ENCODE measurements around the gene EVA1A.

The EVA1A gene

DNA sequence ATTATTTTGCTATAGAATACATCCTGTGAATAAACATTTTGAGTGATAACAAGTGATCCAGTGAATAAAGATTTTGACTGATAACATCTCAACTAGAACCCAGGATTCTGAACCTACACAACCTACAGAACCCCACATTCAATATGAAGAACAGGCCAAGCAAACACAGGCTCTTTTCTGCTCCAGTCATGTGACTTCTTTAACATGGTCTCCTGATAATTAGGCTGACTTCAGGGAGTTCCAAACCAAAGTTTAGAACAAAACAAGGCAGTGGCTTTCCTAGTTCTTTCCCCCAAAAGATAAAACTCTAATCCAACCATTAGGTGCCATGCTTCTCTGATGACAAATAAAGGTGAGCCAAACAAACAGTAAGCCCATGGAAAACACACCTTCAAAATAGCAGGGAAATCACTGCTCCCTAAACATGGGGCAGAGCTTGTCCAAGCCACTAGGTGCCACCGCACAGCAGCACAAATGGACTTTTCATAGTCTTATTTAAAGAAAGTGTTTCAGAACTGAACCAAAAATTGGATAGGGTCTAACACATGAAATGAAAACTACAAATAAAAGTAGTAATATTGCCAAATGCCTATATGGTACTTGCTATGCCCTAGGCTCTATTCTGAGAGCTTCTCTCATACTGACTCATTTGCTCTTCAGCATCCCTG, 95.3 kb downstream of the EVA1A start:
- Histone ChIP-seq H3K27ac (ENCODE audit: insufficient read depth, low read length, poor library complexity, severe bottlenecking) (no peak overlapping the region), H3K4me1 (ENCODE audit: control insufficient read depth, insufficient read depth, low read length, poor library complexity, severe bottlenecking) (no peaks in the 10 kb centered on the region), H3K9me3 (ENCODE audit: control insufficient read depth, low read length) (no peaks in the 10 kb centered on the region), H3K27me3 (replicated peaks; ENCODE audit: control insufficient read depth, insufficient read depth, low read length, poor library complexity, severe bottlenecking) (no peaks in the 10 kb centered on the region), H3K36me3 (ENCODE audit: control insufficient read depth, insufficient read depth, low read length) (no peaks in the 10 kb centered on the region), H3K4me3 (ENCODE audit: insufficient read depth, low read depth, low read length, poor library complexity, severe bottlenecking) (no peak overlapping the region)
- DNase-seq = no peak

DNA sequence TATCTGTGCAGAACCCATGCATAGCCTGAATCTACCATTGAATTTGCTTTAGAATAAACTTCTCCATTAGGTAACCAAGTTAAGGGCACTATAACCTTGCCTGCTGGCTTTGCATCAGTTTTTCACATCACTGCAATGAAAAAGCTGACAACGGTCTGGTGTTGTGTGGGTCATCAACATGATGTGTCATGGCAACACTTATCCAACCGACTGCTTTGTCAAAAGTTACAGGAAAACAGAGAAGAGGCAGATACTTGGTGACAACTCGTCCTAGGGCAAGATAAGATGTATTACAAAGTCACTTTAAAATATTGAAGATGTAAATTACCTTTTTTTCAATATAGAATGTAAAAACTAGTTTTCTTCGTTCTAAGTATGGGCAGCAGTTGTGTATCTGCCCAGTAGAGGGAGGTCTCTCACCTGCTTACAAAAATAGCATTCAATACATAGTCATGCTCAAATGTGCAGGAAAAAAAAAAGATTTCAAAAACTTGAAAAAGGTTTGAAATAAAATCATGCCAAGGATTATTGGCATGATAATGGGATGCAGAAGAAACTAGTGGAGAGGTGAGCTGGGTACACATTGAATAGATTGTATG, 96.3 kb downstream of the EVA1A start:
- Histone ChIP-seq H3K27ac (ENCODE audit: insufficient read depth, low read length, poor library complexity, severe bottlenecking) (no peak overlapping the region), H3K36me3 (ENCODE audit: control insufficient read depth, insufficient read depth, low read length) (no peaks in the 10 kb centered on the region)
- no peak for DNase-seq

DNA sequence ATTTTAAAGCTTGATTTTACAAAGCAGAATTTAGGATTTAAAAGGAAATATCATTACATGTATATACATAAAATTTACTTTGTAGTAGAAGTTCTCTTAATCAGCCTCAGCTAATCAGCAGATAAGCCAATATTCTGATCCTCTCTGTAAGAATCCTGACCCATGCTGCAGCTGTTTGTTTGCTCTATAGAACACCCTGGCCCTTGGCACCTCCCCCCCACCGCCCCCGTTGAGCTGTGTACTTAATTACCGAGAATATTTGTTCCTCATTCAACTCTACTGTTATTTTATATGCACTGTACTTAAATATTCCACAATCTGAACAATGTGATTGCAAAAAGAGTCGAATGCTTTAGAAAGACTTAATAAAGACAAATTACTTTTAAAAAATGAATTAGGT, 98.0 kb downstream of the EVA1A start:
- Histone ChIP-seq H3K4me1 (ENCODE audit: control insufficient read depth, insufficient read depth, low read length, poor library complexity, severe bottlenecking) (no peaks in the 10 kb centered on the region), H3K27me3 (replicated peaks; ENCODE audit: control insufficient read depth, insufficient read depth, low read length, poor library complexity, severe bottlenecking) (no peaks in the 10 kb centered on the region), H3K9me3 (ENCODE audit: control insufficient read depth, low read length) (no peaks in the 10 kb centered on the region), H3K4me3 (ENCODE audit: insufficient read depth, low read depth, low read length, poor library complexity, severe bottlenecking) (no peak overlapping the region), H3K27ac (ENCODE audit: insufficient read depth, low read length, poor library complexity, severe bottlenecking) (no peak overlapping the region), H3K36me3 (ENCODE audit: control insufficient read depth, insufficient read depth, low read length) (no peaks in the 10 kb centered on the region)
- DNase-seq = no peak

More for the DNA sequence above, 96.3 kb downstream of the EVA1A start:
- Histone ChIP-seq H3K4me3 (ENCODE audit: insufficient read depth, low read depth, low read length, poor library complexity, severe bottlenecking) (no peak overlapping the region), H3K4me1 (ENCODE audit: control insufficient read depth, insufficient read depth, low read length, poor library complexity, severe bottlenecking) (no peaks in the 10 kb centered on the region), H3K9me3 (ENCODE audit: control insufficient read depth, low read length) (no peaks in the 10 kb centered on the region), H3K27me3 (replicated peaks; ENCODE audit: control insufficient read depth, insufficient read depth, low read length, poor library complexity, severe bottlenecking) (no peaks in the 10 kb centered on the region)

DNA sequence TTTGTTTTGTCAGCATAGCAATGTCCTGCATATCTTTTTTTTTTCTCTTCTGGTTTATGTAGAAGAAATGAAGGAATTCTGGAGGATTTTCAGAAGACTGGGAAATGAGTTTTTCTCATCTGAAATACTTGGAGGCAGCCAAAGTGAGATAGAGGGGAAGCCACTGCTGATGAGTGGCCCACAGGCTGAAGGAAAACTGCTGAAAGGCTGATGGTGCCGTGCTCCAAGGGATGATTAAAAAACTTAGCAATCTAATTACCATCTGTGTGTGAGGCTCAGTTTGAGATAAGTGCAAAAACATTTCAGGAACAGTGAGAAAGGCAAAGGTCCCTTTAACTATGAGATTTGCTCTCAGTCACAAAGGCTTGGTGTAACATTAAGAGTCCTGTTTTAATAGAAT, 98.5 kb downstream of the EVA1A start:
- H3K9me3 ChIP-seq (ENCODE audit: control insufficient read depth, low read length) = no peaks in the 10 kb centered on the region
- no peaks in the 10 kb centered on the region for H3K4me1 ChIP-seq (ENCODE audit: control insufficient read depth, insufficient read depth, low read length, poor library complexity, severe bottlenecking)
- no peak overlapping the region for H3K27ac ChIP-seq (ENCODE audit: insufficient read depth, low read length, poor library complexity, severe bottlenecking)
- H3K27me3 ChIP-seq (replicated peaks; ENCODE audit: control insufficient read depth, insufficient read depth, low read length, poor library complexity, severe bottlenecking) = no peaks in the 10 kb centered on the region
- H3K4me3 ChIP-seq (ENCODE audit: insufficient read depth, low read depth, low read length, poor library complexity, severe bottlenecking) = no peak overlapping the region
- no peak for DNase-seq
- H3K36me3 ChIP-seq (ENCODE audit: control insufficient read depth, insufficient read depth, low read length) = no peaks in the 10 kb centered on the region

DNA sequence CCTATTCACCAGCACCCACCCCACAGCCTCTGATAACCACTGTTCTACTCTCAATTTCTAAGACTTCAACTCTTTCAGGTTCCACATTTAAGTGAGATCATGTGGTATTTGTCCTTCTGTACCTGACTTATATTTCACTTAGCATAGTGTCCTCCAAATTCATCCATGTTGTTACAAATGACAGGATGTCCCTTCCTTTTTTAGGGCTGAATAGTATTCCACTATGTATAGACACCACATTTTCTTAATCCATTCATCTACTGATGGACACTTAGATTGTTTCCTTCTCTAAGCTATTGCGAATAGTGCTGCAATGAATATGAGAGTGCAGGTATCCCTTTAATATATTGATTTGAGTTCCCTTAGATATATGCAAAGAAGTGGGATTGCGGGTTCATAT, 100.1 kb downstream of the EVA1A start:
- Histone ChIP-seq H3K4me3 (ENCODE audit: insufficient read depth, low read depth, low read length, poor library complexity, severe bottlenecking) (no peak overlapping the region), H3K27me3 (replicated peaks; ENCODE audit: control insufficient read depth, insufficient read depth, low read length, poor library complexity, severe bottlenecking) (no peaks in the 10 kb centered on the region), H3K36me3 (ENCODE audit: control insufficient read depth, insufficient read depth, low read length) (no peaks in the 10 kb centered on the region), H3K27ac (ENCODE audit: insufficient read depth, low read length, poor library complexity, severe bottlenecking) (no peak overlapping the region), H3K4me1 (ENCODE audit: control insufficient read depth, insufficient read depth, low read length, poor library complexity, severe bottlenecking) (no peaks in the 10 kb centered on the region), H3K9me3 (ENCODE audit: control insufficient read depth, low read length) (no peaks in the 10 kb centered on the region)
- no peak for DNase-seq

DNA sequence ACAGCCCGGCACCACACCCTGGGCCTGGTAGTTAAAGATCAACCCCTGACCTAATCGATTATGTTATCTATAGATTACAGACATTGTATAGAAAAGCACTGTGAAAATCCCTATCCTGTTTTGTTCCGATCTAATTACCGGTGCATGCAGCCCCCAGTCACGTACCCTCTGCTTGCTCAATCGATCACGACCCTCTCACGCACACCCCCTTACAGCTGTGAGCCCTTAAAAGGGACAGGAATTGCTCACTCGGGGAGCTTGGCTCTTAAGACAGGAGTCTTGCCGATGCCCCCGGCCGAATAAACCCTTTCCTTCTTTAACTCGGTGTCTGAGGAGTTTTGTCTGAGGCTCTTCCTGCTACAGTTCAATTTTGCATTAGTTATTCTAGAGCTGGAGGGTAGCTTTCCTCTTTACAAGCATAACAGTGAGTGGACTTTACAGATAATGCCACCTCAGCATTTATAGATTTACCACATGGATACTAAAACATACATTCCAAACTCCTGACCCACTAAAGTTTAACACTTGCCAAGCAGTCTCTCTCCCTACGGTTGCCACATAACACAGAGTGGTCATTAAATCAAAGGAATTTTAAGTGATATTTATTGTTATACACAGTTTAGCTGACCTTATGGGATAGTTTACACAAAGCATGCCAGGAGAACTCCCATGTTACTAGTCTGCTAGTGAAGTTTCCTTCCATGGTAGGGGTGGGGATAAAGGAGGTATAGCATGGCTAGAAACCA, 101.0 kb downstream of the EVA1A start:
- DNase-seq = no peak
- Histone ChIP-seq H3K27me3 (replicated peaks; ENCODE audit: control insufficient read depth, insufficient read depth, low read length, poor library complexity, severe bottlenecking) (no peaks in the 10 kb centered on the region), H3K4me3 (ENCODE audit: insufficient read depth, low read depth, low read length, poor library complexity, severe bottlenecking) (no peak overlapping the region), H3K4me1 (ENCODE audit: control insufficient read depth, insufficient read depth, low read length, poor library complexity, severe bottlenecking) (no peaks in the 10 kb centered on the region), H3K27ac (ENCODE audit: insufficient read depth, low read length, poor library complexity, severe bottlenecking) (no peak overlapping the region), H3K36me3 (ENCODE audit: control insufficient read depth, insufficient read depth, low read length) (no peaks in the 10 kb centered on the region), H3K9me3 (ENCODE audit: control insufficient read depth, low read length) (no peaks in the 10 kb centered on the region)

DNA sequence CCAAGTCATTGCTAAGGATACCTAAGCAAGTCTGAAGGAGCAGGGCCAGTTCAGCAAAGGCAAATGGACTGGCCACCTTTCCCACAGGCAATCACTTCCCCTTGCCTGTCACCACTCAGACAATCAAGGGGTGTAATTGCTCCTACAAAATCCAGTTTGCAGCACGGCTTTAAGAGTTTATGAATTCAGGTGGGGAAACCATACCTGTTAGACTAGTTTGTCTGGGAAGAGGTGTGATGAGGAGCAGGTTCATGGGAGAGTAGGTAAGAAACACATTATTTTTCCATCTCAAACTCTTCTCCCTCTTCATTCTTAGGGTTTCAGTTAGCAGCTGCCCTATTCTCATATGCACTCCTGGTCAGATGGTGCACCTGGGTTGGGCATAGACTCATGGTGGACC, 102.5 kb downstream of the EVA1A start:
- Histone ChIP-seq H3K9me3 (ENCODE audit: control insufficient read depth, low read length) (no peaks in the 10 kb centered on the region), H3K27ac (ENCODE audit: insufficient read depth, low read length, poor library complexity, severe bottlenecking) (no peak overlapping the region), H3K4me1 (ENCODE audit: control insufficient read depth, insufficient read depth, low read length, poor library complexity, severe bottlenecking) (no peaks in the 10 kb centered on the region), H3K36me3 (ENCODE audit: control insufficient read depth, insufficient read depth, low read length) (no peaks in the 10 kb centered on the region), H3K4me3 (ENCODE audit: insufficient read depth, low read depth, low read length, poor library complexity, severe bottlenecking) (no peak overlapping the region), H3K27me3 (replicated peaks; ENCODE audit: control insufficient read depth, insufficient read depth, low read length, poor library complexity, severe bottlenecking) (no peaks in the 10 kb centered on the region)
- DNase-seq = no peak

DNA sequence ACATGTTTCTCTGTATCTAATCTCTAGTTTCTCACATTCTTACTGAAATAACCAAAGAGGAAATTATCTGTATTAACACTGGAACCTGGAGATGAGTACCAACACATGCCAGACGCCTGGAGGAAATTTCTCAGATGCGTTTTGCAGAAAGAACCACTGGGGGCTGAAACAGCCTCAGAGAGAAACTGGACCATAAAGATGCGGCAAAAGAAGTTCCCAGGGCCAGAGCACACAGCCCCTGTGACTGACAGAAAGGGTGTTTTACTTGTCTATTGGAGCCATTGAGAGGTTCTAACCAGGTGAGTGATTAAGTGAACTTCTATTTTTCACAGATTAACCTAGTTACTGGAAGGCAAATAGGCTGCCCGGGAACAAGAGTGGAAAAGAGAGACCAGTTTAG, 103.9 kb downstream of the EVA1A start:
- no peak for DNase-seq
- no peaks in the 10 kb centered on the region for H3K9me3 ChIP-seq (ENCODE audit: control insufficient read depth, low read length)
- H3K27ac ChIP-seq (ENCODE audit: insufficient read depth, low read length, poor library complexity, severe bottlenecking) = no peak overlapping the region
- no peak overlapping the region for H3K4me3 ChIP-seq (ENCODE audit: insufficient read depth, low read depth, low read length, poor library complexity, severe bottlenecking)
- no peaks in the 10 kb centered on the region for H3K4me1 ChIP-seq (ENCODE audit: control insufficient read depth, insufficient read depth, low read length, poor library complexity, severe bottlenecking)
- no peaks in the 10 kb centered on the region for H3K27me3 ChIP-seq (replicated peaks; ENCODE audit: control insufficient read depth, insufficient read depth, low read length, poor library complexity, severe bottlenecking)
- no peaks in the 10 kb centered on the region for H3K36me3 ChIP-seq (ENCODE audit: control insufficient read depth, insufficient read depth, low read length)

DNA sequence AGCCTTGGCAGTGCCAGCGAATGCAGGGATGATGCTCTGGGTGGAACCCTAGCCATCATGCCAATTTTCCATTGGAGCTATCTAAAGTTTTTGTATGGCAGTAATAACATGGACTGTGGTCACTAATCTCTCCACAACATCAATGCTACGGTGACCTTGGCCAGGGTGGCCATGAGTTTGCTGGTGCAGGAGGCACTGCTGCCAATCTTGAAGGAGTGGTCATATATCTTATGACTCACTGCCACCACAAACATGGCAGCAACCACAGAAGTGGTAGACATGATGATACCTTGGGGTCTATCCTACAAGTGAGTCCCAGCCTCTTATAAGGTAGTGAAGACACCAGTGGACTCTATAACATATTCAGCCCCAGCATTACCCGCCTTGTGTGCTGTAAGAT, 104.6 kb downstream of the EVA1A start:
- Histone ChIP-seq H3K36me3 (ENCODE audit: control insufficient read depth, insufficient read depth, low read length) (no peaks in the 10 kb centered on the region), H3K27ac (ENCODE audit: insufficient read depth, low read length, poor library complexity, severe bottlenecking) (no peak overlapping the region), H3K4me1 (ENCODE audit: control insufficient read depth, insufficient read depth, low read length, poor library complexity, severe bottlenecking) (no peaks in the 10 kb centered on the region), H3K27me3 (replicated peaks; ENCODE audit: control insufficient read depth, insufficient read depth, low read length, poor library complexity, severe bottlenecking) (no peaks in the 10 kb centered on the region), H3K4me3 (ENCODE audit: insufficient read depth, low read depth, low read length, poor library complexity, severe bottlenecking) (no peak overlapping the region), H3K9me3 (ENCODE audit: control insufficient read depth, low read length) (no peaks in the 10 kb centered on the region)
- DNase-seq = no peak

DNA sequence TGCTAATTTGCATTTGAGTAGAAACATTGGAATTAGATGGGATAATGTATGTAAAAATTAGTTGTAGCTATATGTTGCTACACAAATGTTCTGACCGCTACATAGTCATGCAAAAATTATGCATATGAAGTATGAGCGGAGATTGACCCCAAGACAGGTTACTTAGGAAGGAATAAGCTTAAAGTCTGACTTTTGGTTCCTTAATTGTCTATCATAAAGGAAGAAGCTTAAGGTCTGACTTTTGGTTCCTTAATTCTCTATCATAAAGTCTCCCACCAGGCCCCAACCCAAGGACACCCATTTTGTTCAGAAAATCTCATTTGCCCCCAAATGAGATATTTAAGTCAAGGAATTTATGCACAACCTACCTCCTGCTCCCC, 106.5 kb downstream of the EVA1A start:
- H3K27me3 ChIP-seq (replicated peaks; ENCODE audit: control insufficient read depth, insufficient read depth, low read length, poor library complexity, severe bottlenecking) = no peaks in the 10 kb centered on the region
- H3K4me1 ChIP-seq (ENCODE audit: control insufficient read depth, insufficient read depth, low read length, poor library complexity, severe bottlenecking) = no peaks in the 10 kb centered on the region
- H3K9me3 ChIP-seq (ENCODE audit: control insufficient read depth, low read length) = no peaks in the 10 kb centered on the region
- no peak overlapping the region for H3K4me3 ChIP-seq (ENCODE audit: insufficient read depth, low read depth, low read length, poor library complexity, severe bottlenecking)
- no peak overlapping the region for H3K27ac ChIP-seq (ENCODE audit: insufficient read depth, low read length, poor library complexity, severe bottlenecking)
- no peak for DNase-seq
- H3K36me3 ChIP-seq (ENCODE audit: control insufficient read depth, insufficient read depth, low read length) = no peaks in the 10 kb centered on the region

All from effector memory CD4-positive, alpha-beta T cell (primary cell).